GM21825 (cell line): ENCODE results near the gene IL11.

Source experiments
- ATAC-seq: cut with Tn5 transposase; IDR thresholded peaks from one replicate; pipeline ENCODE4 v1.9.1; 2021; ENCODE audit warnings: mild to moderate bottlenecking, moderate library complexity; ENCODE audit not compliant: unreplicated experiment

IL11 gene

GRCh38 chr19:55353803-55354697, 16.2 kb downstream of the IL11 start:
- peak; percentile 49 for ATAC-seq

GRCh38 chr19:55353356-55353802, 16.9 kb downstream of the IL11 start:
- ATAC-seq, result no peak

GRCh38 chr19:55352549-55353145, 17.6 kb downstream of the IL11 start:
- ATAC-seq, result no peak

- no peak for ATAC-seq
Measured at GRCh38 chr19:55352040-55352439, 18.2 kb downstream of the IL11 start.

GRCh38 chr19:55350620-55351315, 19.5 kb downstream of the IL11 start:
- ATAC-seq, result no peak

- no peak for ATAC-seq
Measured at GRCh38 chr19:55348317-55349034, 21.8 kb downstream of the IL11 start.

GRCh38 chr19:55347442-55348009, 22.7 kb downstream of the IL11 start:
- ATAC-seq, result no peak

- no peak for ATAC-seq
Measured at GRCh38 chr19:55346725-55347441, 23.4 kb downstream of the IL11 start.

- no peak for ATAC-seq
Measured at GRCh38 chr19:55345818-55346724, 24.2 kb downstream of the IL11 start.

- no peak for ATAC-seq
Measured at GRCh38 chr19:55345101-55345817, 25.0 kb downstream of the IL11 start.

- ATAC-seq, result no peak
Measured at GRCh38 chr19:55344444-55344843, 25.8 kb downstream of the IL11 start.

- ATAC-seq, result no peak
Measured at GRCh38 chr19:55341595-55342531, 28.4 kb downstream of the IL11 start.

- no peak for ATAC-seq
Measured at GRCh38 chr19:55341171-55341588, 29.1 kb downstream of the IL11 start.

- ATAC-seq, result no peak
Measured at GRCh38 chr19:55340784-55341147, 29.5 kb downstream of the IL11 start.

- ATAC-seq, result no peak
Measured at GRCh38 chr19:55339889-55340783, 30.1 kb downstream of the IL11 start.
